Right hindlimb (tissue), 1 donor: ENCODE measurements around the gene KIAA1958.

Source experiments
- DNase-seq: peaks from one replicate; pipeline ENCODE4 v3.0.0-alpha.2; 2018

Gene KIAA1958

GRCh38 chr9:112486221-112487007 lies at the start of gene KIAA1958:
KIAA1958 (plus strand) TSS chr9:112486827; CDS start chr9:112574081, 87,254 bp downstream.
- peak; percentile 87 for DNase-seq

- DNase-seq = no peak
Measured at GRCh38 chr9:112437406-112437805, 49.2 kb upstream of the KIAA1958 start.

GRCh38 chr9:112439171-112439570 lies 47.5 kb upstream of the KIAA1958 start:
- DNase-seq = no peak

GRCh38 chr9:112439825-112440224 lies 46.8 kb upstream of the KIAA1958 start:
- DNase-seq = no peak

- no peak for DNase-seq
Measured at GRCh38 chr9:112443200-112443599, 43.4 kb upstream of the KIAA1958 start.

- DNase-seq = no peak
Measured at GRCh38 chr9:112443636-112444035, 43.0 kb upstream of the KIAA1958 start.

- DNase-seq = no peak
Measured at GRCh38 chr9:112445196-112445595, 41.4 kb upstream of the KIAA1958 start.

- no peak for DNase-seq
Measured at GRCh38 chr9:112446080-112446479, 40.5 kb upstream of the KIAA1958 start.

- no peak for DNase-seq
Measured at GRCh38 chr9:112446526-112446925, 40.1 kb upstream of the KIAA1958 start.

GRCh38 chr9:112447283-112447761 lies 39.3 kb upstream of the KIAA1958 start:
- no peak for DNase-seq

GRCh38 chr9:112462855-112463254 lies 23.8 kb upstream of the KIAA1958 start:
- no peak for DNase-seq

- no peak for DNase-seq
Measured at GRCh38 chr9:112465352-112465751, 21.3 kb upstream of the KIAA1958 start.

- no peak for DNase-seq
Measured at GRCh38 chr9:112472996-112473395, 13.6 kb upstream of the KIAA1958 start.

GRCh38 chr9:112473986-112474385 lies 12.6 kb upstream of the KIAA1958 start:
- DNase-seq = no peak

GRCh38 chr9:112475318-112475717 lies 11.3 kb upstream of the KIAA1958 start:
- no peak for DNase-seq

- no peak for DNase-seq
Measured at GRCh38 chr9:112477330-112477729, 9.3 kb upstream of the KIAA1958 start.

GRCh38 chr9:112479221-112479620 lies 7.4 kb upstream of the KIAA1958 start:
- no peak for DNase-seq

- no peak for DNase-seq
Measured at GRCh38 chr9:112484607-112485006, 2.0 kb upstream of the KIAA1958 start.

GRCh38 chr9:112485574-112485973 lies 1.1 kb upstream of the KIAA1958 start:
- no peak for DNase-seq

- DNase-seq = peak; percentile 64
Measured at GRCh38 chr9:112487008-112487798, 576 bp downstream of the KIAA1958 start.

GRCh38 chr9:112487799-112488340 lies 1.2 kb downstream of the KIAA1958 start:
- no peak for DNase-seq

GRCh38 chr9:112489039-112489546 lies 2.5 kb downstream of the KIAA1958 start:
- DNase-seq = no peak
